ENCODE data around the gene SYPL2. TPM values are rescaled to one million over a fixed set of nuclear protein-coding genes. Genes with fewer than 3 reads are reported as not detected.

SYPL2 gene
- total and polyA plus RNA-seq, 8 donors: 0.45 to 1.0 (median 0.58) TPM; not detected in 3

DNA sequence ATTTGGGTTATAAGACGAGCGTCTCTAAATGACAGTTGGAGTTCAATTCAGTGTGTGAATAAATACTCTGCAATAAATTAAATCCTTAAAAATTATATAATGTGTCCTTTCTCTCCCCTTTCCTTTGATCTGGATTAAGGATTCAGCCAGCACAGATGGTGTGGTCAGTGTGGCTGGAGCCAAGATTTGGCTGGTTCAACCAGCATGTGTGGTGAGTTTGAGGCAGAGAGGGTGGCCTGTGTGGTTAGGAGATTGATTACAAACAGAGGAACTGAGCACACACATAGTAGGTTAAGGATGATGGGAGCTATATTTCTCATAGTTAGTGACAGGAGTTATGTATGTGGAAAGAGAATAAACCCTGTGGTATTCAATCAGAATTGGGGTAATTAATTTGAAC is 57.4 kb downstream of the SYPL2 start:
- Histone ChIP-seq H3K4me1 (no peaks in the 10 kb centered on the region), H3K9me3 (no peaks in the 10 kb centered on the region), H3K27me3 (peaks cover 0 to 7% (median 0%) of the 10 kb centered on the region in 3 donors), H3K36me3 (no peaks in the 10 kb centered on the region), H3K4me3 (no peak overlapping the region), H3K27ac (no peak overlapping the region)
- no peak for DNase-seq
- 85 to 93% (median 90%) methylated on average over 2 of the region's 2 CpGs for WGBS, 5 donors
- no peak for TF ChIP-seq POLR2AphosphoS5 (IDR thresholded peaks at IDR 0.05)
- no peak for TF ChIP-seq EP300 (IDR thresholded peaks at IDR 0.05)
- TF ChIP-seq, protein P1, sequence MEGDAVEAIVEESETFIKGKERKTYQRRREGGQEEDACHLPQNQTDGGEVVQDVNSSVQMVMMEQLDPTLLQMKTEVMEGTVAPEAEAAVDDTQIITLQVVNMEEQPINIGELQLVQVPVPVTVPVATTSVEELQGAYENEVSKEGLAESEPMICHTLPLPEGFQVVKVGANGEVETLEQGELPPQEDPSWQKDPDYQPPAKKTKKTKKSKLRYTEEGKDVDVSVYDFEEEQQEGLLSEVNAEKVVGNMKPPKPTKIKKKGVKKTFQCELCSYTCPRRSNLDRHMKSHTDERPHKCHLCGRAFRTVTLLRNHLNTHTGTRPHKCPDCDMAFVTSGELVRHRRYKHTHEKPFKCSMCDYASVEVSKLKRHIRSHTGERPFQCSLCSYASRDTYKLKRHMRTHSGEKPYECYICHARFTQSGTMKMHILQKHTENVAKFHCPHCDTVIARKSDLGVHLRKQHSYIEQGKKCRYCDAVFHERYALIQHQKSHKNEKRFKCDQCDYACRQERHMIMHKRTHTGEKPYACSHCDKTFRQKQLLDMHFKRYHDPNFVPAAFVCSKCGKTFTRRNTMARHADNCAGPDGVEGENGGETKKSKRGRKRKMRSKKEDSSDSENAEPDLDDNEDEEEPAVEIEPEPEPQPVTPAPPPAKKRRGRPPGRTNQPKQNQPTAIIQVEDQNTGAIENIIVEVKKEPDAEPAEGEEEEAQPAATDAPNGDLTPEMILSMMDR (IDR thresholded peaks at IDR 0.05): no peak
- no peak for TF ChIP-seq POLR2A (IDR thresholded peaks at IDR 0.05)
- intact Hi-C loops (cut with DNase I; ENCODE audit: low total_unique reads): no loop called here

DNA sequence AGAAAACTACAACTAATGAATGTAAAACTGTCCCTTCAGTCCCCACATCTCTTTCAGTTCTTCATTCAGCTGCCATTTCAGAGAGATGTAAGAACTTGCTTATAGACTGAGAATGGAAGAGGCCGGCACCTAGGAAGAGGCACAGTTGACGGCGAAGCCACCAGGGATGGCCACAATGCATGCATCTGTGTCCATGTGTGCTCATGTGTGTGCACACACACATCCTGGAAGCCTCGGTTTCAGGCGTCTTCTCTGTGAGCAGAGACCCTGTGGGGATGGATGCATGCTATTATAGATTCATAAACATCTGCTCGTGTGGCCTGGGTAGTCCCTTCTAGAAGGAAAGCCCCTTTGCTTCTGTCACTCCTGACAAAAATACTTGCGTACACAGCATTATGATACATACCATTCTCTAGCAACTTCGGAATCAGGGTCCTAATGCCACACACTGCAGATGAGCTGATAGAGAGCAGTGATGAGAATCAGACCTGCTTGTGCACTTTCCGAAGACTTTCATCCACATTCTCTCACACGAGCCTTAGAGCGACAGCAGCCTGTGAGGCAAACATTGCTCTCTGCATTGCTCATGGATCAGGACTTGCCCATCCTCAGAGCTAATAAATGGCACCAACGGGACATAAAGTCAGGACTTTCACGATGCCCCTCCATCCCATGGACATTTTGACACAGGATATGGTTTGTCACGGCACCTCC is 60.9 kb downstream of the SYPL2 start:
- no peaks in the 10 kb centered on the region for H3K27me3 ChIP-seq
- no peak for DNase-seq
- H3K9me3 ChIP-seq: no peaks in the 10 kb centered on the region
- H3K4me1 ChIP-seq: peaks cover 0 to 12% (median 9%) of the 10 kb centered on the region in 4 donors
- WGBS, 5 donors: 67 to 82% (median 75%) methylated on average over 14 of the region's 14 CpGs
- H3K4me3 ChIP-seq: no peak overlapping the region
- H3K27ac ChIP-seq: no peak overlapping the region
- TF ChIP-seq POLR2A (IDR thresholded peaks at IDR 0.05) (no peak), POLR2AphosphoS5 (IDR thresholded peaks at IDR 0.05) (no peak), EP300 (IDR thresholded peaks at IDR 0.05) (no peak)
- TF ChIP-seq, protein P1 (IDR thresholded peaks at IDR 0.05): no peak
- no peaks in the 10 kb centered on the region for H3K36me3 ChIP-seq
- intact Hi-C loops (cut with DNase I; ENCODE audit: low total_unique reads): no loop called here

DNA sequence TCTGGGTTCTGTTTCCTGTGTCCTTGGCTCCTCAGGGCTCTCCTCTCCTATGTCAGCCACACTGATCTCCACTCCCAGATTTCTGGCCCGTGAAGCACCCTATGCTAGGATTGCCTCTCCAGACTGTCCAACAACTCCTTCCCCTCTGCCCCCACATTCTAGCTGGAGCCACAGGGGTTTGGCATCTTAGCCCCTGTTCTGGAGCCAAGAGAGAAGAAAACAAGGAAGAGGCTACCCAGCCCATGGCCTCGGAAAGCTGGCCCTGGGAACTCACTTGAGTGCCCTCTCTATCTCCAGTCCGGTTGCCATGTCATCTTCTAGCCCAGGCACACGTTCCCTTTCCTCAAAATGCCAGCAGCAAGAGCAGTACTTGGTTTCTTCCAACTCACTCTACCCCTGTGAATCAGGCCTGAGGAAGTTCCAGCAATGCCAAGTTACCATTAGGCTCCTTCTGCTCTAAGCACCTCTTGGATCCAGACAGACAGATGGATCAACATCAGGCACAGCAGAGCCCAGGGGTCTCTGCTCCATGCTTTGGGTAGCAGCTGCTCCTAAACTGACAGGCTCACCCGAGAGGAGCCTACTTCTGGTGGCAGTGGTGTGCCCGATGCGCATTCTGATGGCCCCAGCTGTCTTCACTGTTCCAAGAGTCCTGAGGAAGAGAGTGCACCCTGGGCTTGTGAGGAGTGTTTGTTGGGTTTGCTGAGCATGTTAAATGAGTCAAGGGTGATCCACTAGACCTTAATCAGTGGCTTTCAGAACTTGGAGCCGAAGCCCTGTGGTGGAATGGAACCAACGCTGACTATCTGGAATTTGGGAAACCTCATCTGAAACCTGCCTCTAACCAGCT is 61.7 kb downstream of the SYPL2 start:
- no peak for TF ChIP-seq EP300 (IDR thresholded peaks at IDR 0.05)
- no peak for TF ChIP-seq POLR2A (IDR thresholded peaks at IDR 0.05)
- TF ChIP-seq, protein P1 (IDR thresholded peaks at IDR 0.05): no peak
- TF ChIP-seq POLR2AphosphoS5 (IDR thresholded peaks at IDR 0.05): no peak
- WGBS, 5 donors: 78 to 91% (median 81%) methylated on average over 8 to 9 of the region's 9 CpGs
- intact Hi-C loops (cut with DNase I; ENCODE audit: low total_unique reads): no loop called here
- Histone ChIP-seq H3K36me3 (no peaks in the 10 kb centered on the region), H3K4me3 (no peak overlapping the region), H3K27me3 (no peaks in the 10 kb centered on the region), H3K9me3 (no peaks in the 10 kb centered on the region), H3K4me1 (peaks cover 0 to 20% (median 16%) of the 10 kb centered on the region in 4 donors), H3K27ac (no peak overlapping the region)
- no peak for DNase-seq

DNA sequence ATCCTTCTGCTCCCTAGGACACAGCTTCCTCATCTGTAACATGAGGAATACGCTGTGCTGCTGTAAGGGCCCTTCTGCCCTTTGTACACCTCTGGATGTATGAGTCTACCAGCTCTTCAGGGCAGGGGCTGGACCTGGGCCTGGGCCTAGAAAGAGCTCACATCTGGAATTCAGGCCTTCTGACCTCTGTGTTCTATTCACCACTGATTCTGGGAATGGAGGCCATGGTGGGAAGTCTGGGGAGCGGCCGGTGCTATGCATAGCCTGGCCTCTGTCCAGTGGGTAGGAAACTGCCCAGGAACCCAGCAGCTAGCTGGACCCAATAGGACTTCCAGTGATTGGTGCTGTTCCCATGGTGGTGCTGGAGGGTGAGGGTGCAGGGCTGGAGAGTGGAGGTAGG is 62.4 kb downstream of the SYPL2 start:
- 65 to 95% (median 81%) methylated on average over 3 of the region's 3 CpGs for WGBS, 5 donors
- intact Hi-C loops (cut with DNase I; ENCODE audit: low total_unique reads): no loop called here
- Histone ChIP-seq H3K4me1 (peaks cover 0 to 21% (median 16%) of the 10 kb centered on the region in 4 donors), H3K27me3 (no peaks in the 10 kb centered on the region), H3K27ac (no peak overlapping the region), H3K9me3 (no peaks in the 10 kb centered on the region), H3K4me3 (no peak overlapping the region), H3K36me3 (no peaks in the 10 kb centered on the region)
- TF ChIP-seq POLR2AphosphoS5 (IDR thresholded peaks at IDR 0.05) (no peak), EP300 (IDR thresholded peaks at IDR 0.05) (no peak)
- TF ChIP-seq, protein P1 (IDR thresholded peaks at IDR 0.05): no peak
- DNase-seq: no peak

All from stomach (tissue), 9 donors.